Stimulated activated memory B cell treated with anti-CD40 and anti-IgM and Interleukin-4, amounts not matched to agents 10 μg/mL and 1 μg/mL and 100 μg/mL, for 72 hours (primary cell): ENCODE data around the gene MANBA.
"Not testable (repeated sequence)": the region's sequence is repeated elsewhere in the genome, so short reads cannot be mapped to it uniquely, and the experiment has no call there.

Experiments used
- ATAC-seq: fragments of 150-1000 bp; cut with Tn5 transposase; 2 replicates; pipeline ENCODE4 v1.10.0; 2021
- H3K27ac Mint-ChIP-seq: one replicate; pipeline ENCODE4 v1.8.0; 2022; ENCODE audit warnings: mild to moderate bottlenecking, mixed read lengths
- H3K27me3 Mint-ChIP-seq: one replicate; pipeline ENCODE4 v1.8.0; 2022; ENCODE audit warnings: mixed read lengths
- H3K36me3 Mint-ChIP-seq: one replicate; pipeline ENCODE4 v1.8.0; 2022; ENCODE audit warnings: mixed read lengths
- H3K4me1 Mint-ChIP-seq: one replicate; pipeline ENCODE4 v1.8.0; 2022; ENCODE audit warnings: mixed read lengths
- H3K4me3 Mint-ChIP-seq: one replicate; pipeline ENCODE4 v1.8.0; 2022; ENCODE audit warnings: mild to moderate bottlenecking, moderate library complexity, mixed read lengths
- H3K9me3 Mint-ChIP-seq: one replicate; pipeline ENCODE4 v1.8.0; 2022; ENCODE audit warnings: mixed read lengths

MANBA gene

GRCh38 chr4:102639598-102639997 is 121.2 kb downstream of the MANBA start:
- H3K27ac Mint-ChIP-seq = no peak overlapping the region
- no peak overlapping the region for H3K4me3 Mint-ChIP-seq
- peaks cover 56% of the 10 kb centered on the region for H3K36me3 Mint-ChIP-seq
- H3K9me3 Mint-ChIP-seq = no peaks in the 10 kb centered on the region
- no peaks in the 10 kb centered on the region for H3K27me3 Mint-ChIP-seq
- ATAC-seq = no peak
- H3K4me1 Mint-ChIP-seq = no peaks in the 10 kb centered on the region

- peaks cover 50% of the 10 kb centered on the region for H3K36me3 Mint-ChIP-seq
- H3K4me3 Mint-ChIP-seq = no peak overlapping the region
- H3K27ac Mint-ChIP-seq = no peak overlapping the region
- H3K4me1 Mint-ChIP-seq = no peaks in the 10 kb centered on the region
- H3K9me3 Mint-ChIP-seq = no peaks in the 10 kb centered on the region
- ATAC-seq = no peak
- H3K27me3 Mint-ChIP-seq = no peaks in the 10 kb centered on the region
These were observed 122.1 kb downstream of the MANBA start for GRCh38 chr4:102638621-102639020.

- Mint-ChIP-seq H3K4me3 (no peak overlapping the region), H3K27ac (no peak overlapping the region), H3K36me3 (peaks cover 45% of the 10 kb centered on the region), H3K4me1 (no peaks in the 10 kb centered on the region), H3K27me3 (no peaks in the 10 kb centered on the region), H3K9me3 (no peaks in the 10 kb centered on the region)
- no peak for ATAC-seq
These were observed 123.4 kb downstream of the MANBA start for GRCh38 chr4:102637391-102637790.

GRCh38 chr4:102633100-102633499 is 127.7 kb downstream of the MANBA start:
- no peak for ATAC-seq
- H3K4me1 Mint-ChIP-seq = peaks cover 2% of the 10 kb centered on the region
- no peak overlapping the region for H3K27ac Mint-ChIP-seq
- H3K9me3 Mint-ChIP-seq = no peaks in the 10 kb centered on the region
- H3K27me3 Mint-ChIP-seq = no peaks in the 10 kb centered on the region
- H3K36me3 Mint-ChIP-seq = peaks cover 32% of the 10 kb centered on the region
- no peak overlapping the region for H3K4me3 Mint-ChIP-seq

DNA sequence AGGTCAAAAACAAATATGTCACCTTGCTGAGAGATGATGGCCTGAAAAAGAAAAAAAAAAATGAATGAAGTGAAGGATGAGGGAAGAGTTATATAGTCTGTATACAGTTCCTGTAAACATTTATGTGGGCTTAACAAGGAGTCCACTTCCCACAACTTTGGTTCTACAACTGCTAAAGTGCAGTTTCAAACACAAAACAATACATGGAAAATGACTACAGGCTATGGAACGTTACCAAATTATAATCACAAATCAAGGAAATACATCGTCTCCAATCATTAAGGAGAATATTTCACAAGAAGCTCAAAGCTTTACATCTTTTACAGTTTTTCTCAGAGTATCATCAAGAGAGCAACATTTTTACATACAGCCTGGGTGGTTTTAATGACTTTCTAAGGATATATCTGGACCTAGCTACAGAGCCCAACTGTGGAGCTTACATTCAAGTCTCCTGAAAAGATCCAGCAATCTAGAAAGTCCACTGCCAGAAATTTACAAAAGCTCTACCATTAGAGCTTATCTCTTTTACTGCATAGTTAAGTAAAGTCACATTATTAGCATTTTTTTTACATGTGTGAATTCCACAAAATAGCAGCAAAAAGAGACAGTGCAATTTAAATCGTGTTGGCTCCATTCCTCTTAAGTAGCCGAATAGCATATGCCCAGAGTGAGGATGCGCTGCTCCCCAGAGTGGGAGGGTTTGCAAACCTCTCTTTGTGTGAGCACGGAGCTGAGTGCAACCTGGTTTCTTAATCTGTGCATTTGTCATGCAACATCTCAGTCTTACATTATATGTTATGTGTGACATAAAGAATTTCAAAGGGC is 128.3 kb downstream of the MANBA start:
- Mint-ChIP-seq H3K27ac (no peak overlapping the region), H3K27me3 (no peaks in the 10 kb centered on the region), H3K9me3 (no peaks in the 10 kb centered on the region), H3K36me3 (peaks cover 25% of the 10 kb centered on the region), H3K4me3 (no peak overlapping the region), H3K4me1 (peaks cover 7% of the 10 kb centered on the region)
- no peak for ATAC-seq

- H3K4me1 Mint-ChIP-seq = peaks cover 7% of the 10 kb centered on the region
- no peak overlapping the region for H3K4me3 Mint-ChIP-seq
- H3K36me3 Mint-ChIP-seq = peaks cover 20% of the 10 kb centered on the region
- H3K9me3 Mint-ChIP-seq = no peaks in the 10 kb centered on the region
- no peak for ATAC-seq
- no peak overlapping the region for H3K27ac Mint-ChIP-seq
- H3K27me3 Mint-ChIP-seq = no peaks in the 10 kb centered on the region
These were observed 129.2 kb downstream of the MANBA start for GRCh38 chr4:102631616-102632015.

GRCh38 chr4:102629673-102630072 is 131.1 kb downstream of the MANBA start:
- H3K9me3 Mint-ChIP-seq = no peaks in the 10 kb centered on the region
- no peak overlapping the region for H3K4me3 Mint-ChIP-seq
- H3K4me1 Mint-ChIP-seq = peaks cover 16% of the 10 kb centered on the region
- no peak for ATAC-seq
- H3K36me3 Mint-ChIP-seq = peaks cover 13% of the 10 kb centered on the region
- H3K27ac Mint-ChIP-seq = no peak overlapping the region
- H3K27me3 Mint-ChIP-seq = no peaks in the 10 kb centered on the region

GRCh38 chr4:102627831-102628523 is 132.8 kb downstream of the MANBA start:
- Mint-ChIP-seq H3K4me1 (peaks cover 16% of the 10 kb centered on the region), H3K4me3 (no peak overlapping the region)
- peak; percentile 53 for ATAC-seq

DNA sequence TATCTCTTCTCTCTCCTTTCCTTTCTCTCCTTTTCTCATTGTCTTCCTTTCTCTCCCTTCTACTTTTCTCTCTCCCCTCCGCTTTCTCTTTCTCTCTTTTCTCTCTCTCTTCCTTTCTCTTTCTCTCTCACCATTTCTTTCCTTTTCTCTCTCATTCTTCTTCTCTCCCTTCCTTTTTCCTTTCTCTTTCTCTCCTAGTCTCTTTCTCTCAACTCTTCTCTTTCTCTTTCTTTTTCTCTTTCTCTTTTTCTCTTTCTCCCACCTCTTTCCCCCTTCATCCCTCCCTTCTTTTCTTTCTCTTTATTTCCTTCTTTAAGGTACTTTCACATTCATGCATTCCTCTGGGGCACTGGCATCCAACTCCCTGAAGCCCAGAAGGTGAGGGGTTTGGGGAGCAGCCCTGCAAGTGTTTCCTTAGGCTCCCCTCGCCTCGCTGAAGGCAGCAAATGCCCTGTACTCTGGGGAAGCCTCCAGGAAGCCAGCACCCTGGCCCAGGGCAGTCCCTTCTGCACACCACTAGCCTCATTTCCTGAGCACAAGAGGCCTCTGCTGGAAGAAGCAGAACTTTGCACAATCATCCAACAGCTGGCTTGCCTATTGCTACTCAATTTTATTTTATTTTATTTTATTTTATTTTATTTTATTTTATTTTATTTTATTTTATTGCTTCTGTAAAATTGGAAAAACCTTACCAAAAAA is 135.4 kb downstream of the MANBA start:
- H3K4me3 Mint-ChIP-seq = peak overlapping the region; percentile 74
- peak overlapping the region; percentile 84 for H3K27ac Mint-ChIP-seq
- no peaks in the 10 kb centered on the region for H3K9me3 Mint-ChIP-seq
- no peaks in the 10 kb centered on the region for H3K36me3 Mint-ChIP-seq
- H3K27me3 Mint-ChIP-seq = no peaks in the 10 kb centered on the region
- H3K4me1 Mint-ChIP-seq = peaks cover 29% of the 10 kb centered on the region
- ATAC-seq = peak; percentile 88

More at GRCh38 chr4:102627831-102628523, 132.8 kb downstream of the MANBA start:
- peaks cover 13% of the 10 kb centered on the region for H3K36me3 Mint-ChIP-seq
- H3K9me3 Mint-ChIP-seq = no peaks in the 10 kb centered on the region
- peak overlapping the region; percentile 26 for H3K27ac Mint-ChIP-seq
- no peaks in the 10 kb centered on the region for H3K27me3 Mint-ChIP-seq

GRCh38 chr4:102624505-102624904 is 136.3 kb downstream of the MANBA start:
- ATAC-seq = no peak
- H3K27ac Mint-ChIP-seq = peak overlapping the region; percentile 84
- no peak overlapping the region for H3K4me3 Mint-ChIP-seq
- peaks cover 33% of the 10 kb centered on the region for H3K4me1 Mint-ChIP-seq
- H3K36me3 Mint-ChIP-seq = no peaks in the 10 kb centered on the region
- no peaks in the 10 kb centered on the region for H3K9me3 Mint-ChIP-seq
- H3K27me3 Mint-ChIP-seq = no peaks in the 10 kb centered on the region

- Mint-ChIP-seq H3K9me3 (no peaks in the 10 kb centered on the region), H3K27ac (no peak overlapping the region), H3K27me3 (no peaks in the 10 kb centered on the region), H3K4me1 (peaks cover 42% of the 10 kb centered on the region), H3K4me3 (no peak overlapping the region), H3K36me3 (peaks cover 2% of the 10 kb centered on the region)
- ATAC-seq = no peak
These were observed 137.1 kb downstream of the MANBA start for GRCh38 chr4:102623622-102624021.

DNA sequence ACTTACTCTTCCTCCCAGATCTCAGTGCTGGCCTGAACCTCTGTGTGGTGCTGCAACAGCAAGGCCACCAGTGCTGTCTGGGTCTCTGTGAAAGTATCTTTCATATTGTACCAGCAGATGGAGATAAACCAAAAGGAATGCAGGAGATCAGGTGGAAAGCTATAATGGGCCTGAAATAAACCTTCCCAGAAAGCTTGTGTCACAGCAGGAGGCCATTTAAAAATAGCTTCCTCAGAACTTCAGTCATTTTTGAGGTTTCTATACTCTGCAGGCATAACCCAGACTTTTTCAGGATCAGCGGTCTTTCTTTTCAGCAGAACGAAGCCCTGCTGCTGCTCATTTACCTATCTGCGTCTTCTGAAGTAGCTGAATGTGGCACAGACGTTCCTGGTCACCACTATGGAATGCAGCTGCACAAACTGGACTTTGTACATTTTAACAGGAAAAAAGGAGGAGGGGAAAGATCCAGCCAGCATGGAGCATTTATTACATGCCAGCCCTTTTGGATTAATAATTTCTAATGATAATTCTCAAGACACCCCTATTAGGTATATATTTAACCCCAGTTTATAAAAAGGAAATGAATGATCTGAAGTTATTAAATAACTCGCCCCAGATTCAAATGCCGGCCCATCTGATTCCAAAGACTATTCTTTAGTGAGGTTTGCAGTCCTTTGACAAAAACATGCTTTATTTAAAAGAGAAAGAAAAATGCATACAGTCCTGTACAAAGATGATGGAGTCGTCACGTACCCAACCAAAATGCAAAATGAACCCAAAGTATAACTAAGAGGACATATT is 139.9 kb downstream of the MANBA start:
- Mint-ChIP-seq H3K4me3 (no peak overlapping the region), H3K27me3 (no peaks in the 10 kb centered on the region), H3K27ac (no peak overlapping the region), H3K4me1 (peaks cover 38% of the 10 kb centered on the region), H3K36me3 (peaks cover 20% of the 10 kb centered on the region), H3K9me3 (no peaks in the 10 kb centered on the region)
- ATAC-seq = peak; percentile 56

- not testable (repeated sequence) for H3K4me3 Mint-ChIP-seq, H3K27me3 Mint-ChIP-seq, H3K9me3 Mint-ChIP-seq, H3K27ac Mint-ChIP-seq
- Mint-ChIP-seq H3K4me1 (peaks cover 31% of the 10 kb centered on the region), H3K36me3 (peaks cover 29% of the 10 kb centered on the region)
- ATAC-seq = peak; percentile 10
These were observed 140.8 kb downstream of the MANBA start for GRCh38 chr4:102619776-102620631.

- not testable (repeated sequence) for H3K9me3 Mint-ChIP-seq, H3K27ac Mint-ChIP-seq, ATAC-seq, H3K4me3 Mint-ChIP-seq, H3K27me3 Mint-ChIP-seq
- H3K4me1 Mint-ChIP-seq = peaks cover 29% of the 10 kb centered on the region
- H3K36me3 Mint-ChIP-seq = peaks cover 39% of the 10 kb centered on the region
These were observed 141.7 kb downstream of the MANBA start for GRCh38 chr4:102619021-102619420.
